HCT116 (cell line): ENCODE results near the gene EVL. TPM values are rescaled to one million over a fixed set of nuclear protein-coding genes. Genes with fewer than 3 reads are reported as not detected.

Experiments used
- ATAC-seq: fragments of 200-7000 bp; cut with Tn5 transposase; 2 replicates; pipeline ENCODE4 v1.9.1; 2020; ENCODE audit warnings: mild to moderate bottlenecking, moderate library complexity
- BruUV-seq: library from RNA; stranded (reverse); fragments of 400-500 nt; replicated peaks from 2 replicates; lab custom pipeline; 2021; lab: Mats Ljungman, UMichigan
- CTCF ChIA-PET: fragments of 300-600 bp; sonication (Branson Sonifier 250); formaldehyde crosslinking; loops from one replicate; lab custom pipeline; 2021; ENCODE audit warnings: antibody characterized with exemption; lab: Charles Lee
- POLR2A ChIA-PET: fragments of 300-600, 350-600 bp; sonication (Branson Sonifier 250); formaldehyde crosslinking; loops from one replicate; lab custom pipeline; 2021; ENCODE audit warnings: antibody characterized with exemption; lab: Charles Lee
- RAD21 ChIA-PET, 2 experiments: fragments of 300-600 bp; sonication (Branson Sonifier 250); formaldehyde crosslinking; loops; one replicate each; lab custom pipeline; 2023; ENCODE audit warnings: low total read pairs in 2 of 2; ENCODE audit not compliant: uncharacterized antibody in 2 of 2, unreplicated experiment in 2 of 2, low non-redundant PET in 1 of 2; lab: Charles Lee
- DNase-seq: peaks from one replicate; pipeline ENCODE4 v3.0.0-alpha.2; 2010; ENCODE audit warnings: low read depth, low spot score
- H2AFZ ChIP-seq: fragments of 200-600 bp; shearing (Covaris generic), sonication (generic); 2 replicates; pipeline ENCODE4 v1.6.1; 2017; ENCODE audit warnings: low read depth, mixed run types, mixed read lengths, antibody characterized with exemption, low read length; ENCODE audit not compliant: poor library complexity, severe bottlenecking
- H3K27ac ChIP-seq: 2 replicates; pipeline ENCODE4 v1.5.1; 2012; ENCODE audit warnings: low read depth, low read length
- H3K27me3 ChIP-seq: fragments of 200-600 bp; sonication (generic); 2 replicates; pipeline ENCODE4 v1.6.1; 2016; ENCODE audit warnings: mixed run types, low read length, mixed read lengths; ENCODE audit not compliant: insufficient read depth
- H3K36me3 ChIP-seq, 2 experiments: fragments of 200-500 bp in 1 of 2; fragments of 200-600 bp in 1 of 2; sonication (Bioruptor generic) in 1 of 2; sonication (generic) in 1 of 2; 2 replicates each; pipeline versions ENCODE4 v1.5.1 to v1.6.1; 2014 to 2016; ENCODE audit warnings: low read length in 2 of 2, inconsistent platforms in 1 of 2, mixed read lengths in 1 of 2, mixed run types in 1 of 2; ENCODE audit not compliant: insufficient read depth in 2 of 2, control insufficient read depth in 1 of 2
- H3K4me1 ChIP-seq, 2 experiments: fragments of 200-600 bp in 1 of 2; sonication (generic) in 1 of 2; 2 replicates each; pipeline versions ENCODE4 v1.5.1 to v1.6.1; 2012 to 2017; ENCODE audit warnings: low read length in 2 of 2, inconsistent platforms in 1 of 2, mild to moderate bottlenecking in 1 of 2, mixed read lengths in 1 of 2, mixed run types in 1 of 2, moderate library complexity in 1 of 2; ENCODE audit not compliant: insufficient read depth in 2 of 2, control insufficient read depth in 1 of 2
- H3K4me2 ChIP-seq: fragments of 200-600 bp; sonication (generic); 2 replicates; pipeline ENCODE4 v1.6.1; 2017; ENCODE audit warnings: mixed run types, low read length, mixed read lengths
- H3K4me3 ChIP-seq, 2 experiments: fragments of 200-600 bp in 1 of 2; sonication (generic) in 1 of 2; replicated peaks in 1 of 2; 2 replicates each; pipeline ENCODE4 v1.5.1; 2011 to 2016; ENCODE audit warnings: low read length in 2 of 2, control low read depth in 1 of 2, low read depth in 1 of 2, mild to moderate bottlenecking in 1 of 2, mixed read lengths in 1 of 2, mixed run types in 1 of 2
- H3K79me2 ChIP-seq: fragments of 200-600 bp; sonication (generic); 2 replicates; pipeline ENCODE4 v1.6.1; 2017; ENCODE audit warnings: mild to moderate bottlenecking, mixed run types, low read length, moderate library complexity, mixed read lengths; ENCODE audit not compliant: insufficient read depth
- H3K9ac ChIP-seq: fragments of 200-600 bp; sonication (generic); 2 replicates; pipeline ENCODE4 v1.6.1; 2016; ENCODE audit warnings: low read length, mixed read lengths
- H3K9me2 ChIP-seq: fragments of 200-600 bp; sonication (generic), shearing (Covaris generic); 2 replicates; pipeline ENCODE4 v1.6.1; 2017; ENCODE audit warnings: mixed run types, mild to moderate bottlenecking, moderate library complexity; ENCODE audit not compliant: insufficient read depth
- H3K9me3 ChIP-seq, 2 experiments: fragments of 200-500 bp in 1 of 2; fragments of 200-600 bp in 1 of 2; sonication (Bioruptor generic) in 1 of 2; sonication (generic) in 1 of 2; 2 replicates each; pipeline ENCODE4 v1.6.1; 2014 to 2017; ENCODE audit warnings: low read length in 2 of 2, mixed read lengths in 2 of 2, inconsistent platforms in 1 of 2, low read depth in 1 of 2, mild to moderate bottlenecking in 1 of 2, mixed run types in 1 of 2, moderate library complexity in 1 of 2; ENCODE audit not compliant: control insufficient read depth in 1 of 2, insufficient read depth in 1 of 2
- H4K20me1 ChIP-seq: fragments of 200-600 bp; sonication (generic), shearing (Covaris generic); 2 replicates; pipeline ENCODE4 v1.6.1; 2017; ENCODE audit warnings: mixed run types, mild to moderate bottlenecking, moderate library complexity; ENCODE audit not compliant: insufficient read depth
- CBX3 ChIP-seq: IDR thresholded peaks from 2 replicates; pipeline ENCODE4 v1.6.1; 2012; ENCODE audit warnings: low read depth
- EGR1 ChIP-seq: IDR thresholded peaks from 2 replicates; pipeline ENCODE4 v1.6.1; 2012; ENCODE audit warnings: low read depth
- ELF1 ChIP-seq: IDR thresholded peaks from 2 replicates; pipeline ENCODE4 v1.6.1; 2012; ENCODE audit warnings: low read depth, borderline replicate concordance
- EZH2 ChIP-seq: fragments of 200-600 bp; sonication (generic); IDR thresholded peaks from 2 replicates; pipeline ENCODE4 v1.6.1; 2017; ENCODE audit warnings: antibody characterized with exemption, mixed run types
- EZH2phosphoT487 ChIP-seq: fragments of 200-600 bp; IDR thresholded peaks from 2 replicates; pipeline ENCODE4 v1.6.1; 2018; ENCODE audit warnings: antibody characterized with exemption, borderline replicate concordance
- FOSL1 ChIP-seq: IDR thresholded peaks from 2 replicates; pipeline ENCODE4 v1.6.1; 2012; ENCODE audit warnings: low read depth
- JUND ChIP-seq: IDR thresholded peaks from 2 replicates; pipeline ENCODE4 v1.6.1; 2012
- POLR2A ChIP-seq: IDR thresholded peaks from 2 replicates; pipeline ENCODE4 v1.7.0; 2011; ENCODE audit warnings: borderline replicate concordance; ENCODE audit not compliant: insufficient read depth, insufficient read length; ENCODE audit errors: extremely low read depth
- POLR2AphosphoS5 ChIP-seq: IDR thresholded peaks from 2 replicates; pipeline ENCODE4 v1.6.1; 2011; ENCODE audit warnings: mild to moderate bottlenecking, low read depth, low read length, moderate library complexity
- SIN3A ChIP-seq: IDR thresholded peaks from 2 replicates; pipeline ENCODE4 v1.6.1; 2012; ENCODE audit warnings: low read depth
- SP1 ChIP-seq: IDR thresholded peaks from 2 replicates; pipeline ENCODE4 v1.6.1; 2012; ENCODE audit warnings: low read depth
- SRF ChIP-seq: IDR thresholded peaks from 2 replicates; pipeline ENCODE4 v1.6.1; 2012; ENCODE audit warnings: low read depth
- TCF7L2 ChIP-seq: IDR thresholded peaks from 2 replicates; pipeline ENCODE4 v1.7.0; 2011; ENCODE audit warnings: borderline replicate concordance, inconsistent platforms; ENCODE audit not compliant: insufficient read depth, insufficient read length; ENCODE audit errors: extremely low read depth
- YY1 ChIP-seq: IDR thresholded peaks from 2 replicates; pipeline ENCODE4 v1.6.1; 2011; ENCODE audit warnings: low read length, low read depth, moderate library complexity, mild to moderate bottlenecking; ENCODE audit not compliant: insufficient replicate concordance; ENCODE audit errors: extremely low read depth
- ZNF274 ChIP-seq: fragments of 200-500 bp; sonication (Bioruptor generic); IDR thresholded peaks from 2 replicates; pipeline ENCODE4 v1.6.1; 2014; ENCODE audit warnings: mild to moderate bottlenecking, low read depth, low read length, inconsistent platforms
- intact Hi-C: fragments of 100-400 bp; cut with micrococcal nuclease; formaldehyde crosslinking; loops from 2 replicates; pipeline ENCODE4 v1.10.0; 2022
- total RNA-seq: library from RNA; stranded (reverse); gene quantifications from one replicate; pipeline ENCODE4 v1.2.1, GENCODE V29; 2021; ENCODE audit not compliant: unreplicated experiment
- TF ChIP-seq, protein P1 (sequence below): IDR thresholded peaks from 2 replicates; pipeline ENCODE4 v1.6.1; 2012; ENCODE audit warnings: low read depth
- TF ChIP-seq, protein P2 (sequence below): IDR thresholded peaks from 2 replicates; pipeline ENCODE4 v1.6.1; 2011; ENCODE audit warnings: mild to moderate bottlenecking, low read length, moderate library complexity; ENCODE audit not compliant: insufficient replicate concordance; ENCODE audit errors: extremely low read depth
- TF ChIP-seq, protein P3 (sequence below): IDR thresholded peaks from 2 replicates; pipeline ENCODE4 v1.6.1; 2012
- TF ChIP-seq, protein P4 (sequence below), 3 experiments: fragments of 200-600 bp in 1 of 3; sonication (generic) in 1 of 3; IDR thresholded peaks in 2 of 3; conservative IDR thresholded peaks in 1 of 3; 2 replicates each; pipeline ENCODE4 v1.5.1; 2012 to 2017; ENCODE audit warnings: low read depth in 2 of 3, low read length in 2 of 3, antibody characterized with exemption in 1 of 3, borderline replicate concordance in 1 of 3, control low read depth in 1 of 3, mild to moderate bottlenecking in 1 of 3, mixed read lengths in 1 of 3, mixed run types in 1 of 3, moderate library complexity in 1 of 3; ENCODE audit not compliant: insufficient read depth in 1 of 3

The EVL gene
- total RNA-seq, 1 experiment from 2014 or later, result 19.9 TPM

DNA sequence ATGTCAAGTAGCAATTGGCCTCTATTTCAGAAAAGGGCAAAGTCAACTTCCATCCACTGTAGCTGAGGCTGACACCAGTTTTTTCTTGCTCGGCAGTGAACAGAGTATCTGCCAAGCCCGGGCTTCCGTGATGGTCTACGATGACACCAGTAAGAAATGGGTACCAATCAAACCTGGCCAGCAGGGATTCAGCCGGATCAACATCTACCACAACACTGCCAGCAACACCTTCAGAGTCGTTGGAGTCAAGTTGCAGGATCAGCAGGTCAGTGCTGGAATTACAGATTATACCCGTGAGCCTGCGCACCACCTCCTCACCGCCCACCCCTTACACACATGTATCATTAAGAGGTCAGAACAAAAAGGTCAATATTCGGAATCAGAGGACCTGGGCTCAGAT, 19.4 kb downstream of the EVL start (continued):
- TF ChIP-seq, protein P1, sequence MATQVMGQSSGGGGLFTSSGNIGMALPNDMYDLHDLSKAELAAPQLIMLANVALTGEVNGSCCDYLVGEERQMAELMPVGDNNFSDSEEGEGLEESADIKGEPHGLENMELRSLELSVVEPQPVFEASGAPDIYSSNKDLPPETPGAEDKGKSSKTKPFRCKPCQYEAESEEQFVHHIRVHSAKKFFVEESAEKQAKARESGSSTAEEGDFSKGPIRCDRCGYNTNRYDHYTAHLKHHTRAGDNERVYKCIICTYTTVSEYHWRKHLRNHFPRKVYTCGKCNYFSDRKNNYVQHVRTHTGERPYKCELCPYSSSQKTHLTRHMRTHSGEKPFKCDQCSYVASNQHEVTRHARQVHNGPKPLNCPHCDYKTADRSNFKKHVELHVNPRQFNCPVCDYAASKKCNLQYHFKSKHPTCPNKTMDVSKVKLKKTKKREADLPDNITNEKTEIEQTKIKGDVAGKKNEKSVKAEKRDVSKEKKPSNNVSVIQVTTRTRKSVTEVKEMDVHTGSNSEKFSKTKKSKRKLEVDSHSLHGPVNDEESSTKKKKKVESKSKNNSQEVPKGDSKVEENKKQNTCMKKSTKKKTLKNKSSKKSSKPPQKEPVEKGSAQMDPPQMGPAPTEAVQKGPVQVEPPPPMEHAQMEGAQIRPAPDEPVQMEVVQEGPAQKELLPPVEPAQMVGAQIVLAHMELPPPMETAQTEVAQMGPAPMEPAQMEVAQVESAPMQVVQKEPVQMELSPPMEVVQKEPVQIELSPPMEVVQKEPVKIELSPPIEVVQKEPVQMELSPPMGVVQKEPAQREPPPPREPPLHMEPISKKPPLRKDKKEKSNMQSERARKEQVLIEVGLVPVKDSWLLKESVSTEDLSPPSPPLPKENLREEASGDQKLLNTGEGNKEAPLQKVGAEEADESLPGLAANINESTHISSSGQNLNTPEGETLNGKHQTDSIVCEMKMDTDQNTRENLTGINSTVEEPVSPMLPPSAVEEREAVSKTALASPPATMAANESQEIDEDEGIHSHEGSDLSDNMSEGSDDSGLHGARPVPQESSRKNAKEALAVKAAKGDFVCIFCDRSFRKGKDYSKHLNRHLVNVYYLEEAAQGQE, result no peak
- no peak for TF ChIP-seq ELF1
- TF ChIP-seq, all 23 proteins: peak for 0

DNA sequence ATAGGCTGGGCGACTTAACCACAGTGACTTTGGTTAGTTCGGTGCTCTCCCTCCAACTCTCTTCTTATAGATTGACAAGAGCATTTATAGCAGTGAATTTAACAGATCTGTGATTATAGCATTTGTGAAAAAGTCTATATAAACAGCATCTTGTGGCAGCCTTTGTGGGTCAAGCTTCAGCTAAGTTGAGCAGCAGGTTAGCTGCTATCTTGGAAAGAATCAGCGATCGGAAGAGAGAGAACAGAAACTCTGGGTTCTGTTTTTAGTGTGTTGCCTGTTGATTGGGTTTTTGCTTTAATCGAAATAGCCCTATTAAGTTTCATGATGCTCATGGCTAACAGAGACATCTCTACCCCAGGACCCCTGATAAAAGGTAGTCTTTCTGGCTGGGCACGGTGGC, 20.2 kb downstream of the EVL start:
- RAD21 ChIA-PET, result no interaction called here
- no peaks in the 10 kb centered on the region for H3K27me3 ChIP-seq
- no peaks in the 10 kb centered on the region for H3K36me3 ChIP-seq
- no peak overlapping the region for H2AFZ ChIP-seq
- no peaks in the 10 kb centered on the region for H3K9me2 ChIP-seq
- POLR2A ChIA-PET, result no interaction called here
- no peaks in the 10 kb centered on the region for H3K4me1 ChIP-seq
- no peak overlapping the region for H3K4me3 ChIP-seq
- no peak overlapping the region for H3K27ac ChIP-seq
- H3K79me2 ChIP-seq, result no peaks in the 10 kb centered on the region
- H3K9ac ChIP-seq, result no peak overlapping the region
- no peak overlapping the region for H3K4me2 ChIP-seq
- no peak for ATAC-seq
- intact Hi-C loops, result no loop called here
- no peaks in the 10 kb centered on the region for H4K20me1 ChIP-seq
- CTCF ChIA-PET, result no interaction called here
- BruUV-seq, result no TSS peak
- no peak for DNase-seq
- H3K9me3 ChIP-seq, result no peaks in the 10 kb centered on the region
- TF ChIP-seq YY1, result no peak
- TF ChIP-seq EZH2, result no peak
- no peak for TF ChIP-seq SP1
- TF ChIP-seq FOSL1, result no peak
- TF ChIP-seq CBX3, result no peak
- TF ChIP-seq, protein P2, sequence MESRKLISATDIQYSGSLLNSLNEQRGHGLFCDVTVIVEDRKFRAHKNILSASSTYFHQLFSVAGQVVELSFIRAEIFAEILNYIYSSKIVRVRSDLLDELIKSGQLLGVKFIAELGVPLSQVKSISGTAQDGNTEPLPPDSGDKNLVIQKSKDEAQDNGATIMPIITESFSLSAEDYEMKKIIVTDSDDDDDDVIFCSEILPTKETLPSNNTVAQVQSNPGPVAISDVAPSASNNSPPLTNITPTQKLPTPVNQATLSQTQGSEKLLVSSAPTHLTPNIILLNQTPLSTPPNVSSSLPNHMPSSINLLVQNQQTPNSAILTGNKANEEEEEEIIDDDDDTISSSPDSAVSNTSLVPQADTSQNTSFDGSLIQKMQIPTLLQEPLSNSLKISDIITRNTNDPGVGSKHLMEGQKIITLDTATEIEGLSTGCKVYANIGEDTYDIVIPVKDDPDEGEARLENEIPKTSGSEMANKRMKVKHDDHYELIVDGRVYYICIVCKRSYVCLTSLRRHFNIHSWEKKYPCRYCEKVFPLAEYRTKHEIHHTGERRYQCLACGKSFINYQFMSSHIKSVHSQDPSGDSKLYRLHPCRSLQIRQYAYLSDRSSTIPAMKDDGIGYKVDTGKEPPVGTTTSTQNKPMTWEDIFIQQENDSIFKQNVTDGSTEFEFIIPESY, result no peak
- TF ChIP-seq, protein P3, sequence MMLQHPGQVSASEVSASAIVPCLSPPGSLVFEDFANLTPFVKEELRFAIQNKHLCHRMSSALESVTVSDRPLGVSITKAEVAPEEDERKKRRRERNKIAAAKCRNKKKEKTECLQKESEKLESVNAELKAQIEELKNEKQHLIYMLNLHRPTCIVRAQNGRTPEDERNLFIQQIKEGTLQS, result no peak
- TF ChIP-seq POLR2A, result no peak
- TF ChIP-seq ZNF274, result no peak
- no peak for TF ChIP-seq TCF7L2
- no peak for TF ChIP-seq SIN3A
- no peak for TF ChIP-seq EGR1
- no peak for TF ChIP-seq JUND
- TF ChIP-seq SRF, result no peak
- TF ChIP-seq POLR2AphosphoS5, result no peak
- TF ChIP-seq, protein P4, sequence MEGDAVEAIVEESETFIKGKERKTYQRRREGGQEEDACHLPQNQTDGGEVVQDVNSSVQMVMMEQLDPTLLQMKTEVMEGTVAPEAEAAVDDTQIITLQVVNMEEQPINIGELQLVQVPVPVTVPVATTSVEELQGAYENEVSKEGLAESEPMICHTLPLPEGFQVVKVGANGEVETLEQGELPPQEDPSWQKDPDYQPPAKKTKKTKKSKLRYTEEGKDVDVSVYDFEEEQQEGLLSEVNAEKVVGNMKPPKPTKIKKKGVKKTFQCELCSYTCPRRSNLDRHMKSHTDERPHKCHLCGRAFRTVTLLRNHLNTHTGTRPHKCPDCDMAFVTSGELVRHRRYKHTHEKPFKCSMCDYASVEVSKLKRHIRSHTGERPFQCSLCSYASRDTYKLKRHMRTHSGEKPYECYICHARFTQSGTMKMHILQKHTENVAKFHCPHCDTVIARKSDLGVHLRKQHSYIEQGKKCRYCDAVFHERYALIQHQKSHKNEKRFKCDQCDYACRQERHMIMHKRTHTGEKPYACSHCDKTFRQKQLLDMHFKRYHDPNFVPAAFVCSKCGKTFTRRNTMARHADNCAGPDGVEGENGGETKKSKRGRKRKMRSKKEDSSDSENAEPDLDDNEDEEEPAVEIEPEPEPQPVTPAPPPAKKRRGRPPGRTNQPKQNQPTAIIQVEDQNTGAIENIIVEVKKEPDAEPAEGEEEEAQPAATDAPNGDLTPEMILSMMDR (IDR thresholded peaks at IDR 0.05 in 2 of 3, conservative IDR thresholded peaks at IDR 0.05 in 1 of 3; ENCODE audit: borderline replicate concordance in 1 of 3, insufficient read depth in 1 of 3, low read depth in 2 of 3, low read length in 2 of 3), result no peak
- no peak for TF ChIP-seq EZH2phosphoT487
